K562 (cell line): ENCODE data around the gene CBR4.

Source experiments
- CHD7 ChIP-seq: fragments of 200-600 bp; sonication (generic); IDR thresholded peaks from one replicate; pipeline ENCODE4 v1.6.1; 2012; ENCODE audit warnings: mild to moderate bottlenecking, low read depth, low read length, inconsistent platforms
- EZH2 ChIP-seq: IDR thresholded peaks from 2 replicates; pipeline ENCODE4 v1.6.1; 2012; ENCODE audit warnings: low read depth, mild to moderate bottlenecking, inconsistent platforms, low read length, borderline replicate concordance
- PHF21A ChIP-seq: fragments of 450-650 bp; IDR thresholded peaks from 2 replicates; pipeline ENCODE4 v1.6.1; 2017; ENCODE audit warnings: low read depth, borderline replicate concordance
- POLR2A ChIP-seq: fragments of 450-650 bp; conservative IDR thresholded peaks from 2 replicates; pipeline ENCODE4 v1.6.1; 2016
- SRSF1 ChIP-seq: fragments of 200-400 bp; formaldehyde crosslinking; IDR thresholded peaks from 2 replicates; pipeline ENCODE4 v1.6.1; 2017; ENCODE audit warnings: mild to moderate bottlenecking, low read depth, low read length, moderate library complexity

- TF ChIP-seq SRSF1 (no peak), POLR2A (no peak), EZH2 (no peak), CHD7 (no peak), PHF21A (no peak)
Measured at GRCh38 chr4:169054879-169055278, 44.8 kb upstream of the CBR4 start.
